Activated CD4-positive, CD25-positive, alpha-beta regulatory T cell treated with anti-CD3 and anti-CD28 coated beads, Interleukin-2, amount 50 U/mL, for 16 hours (primary cell): ENCODE results near the gene AMACR.
"Not testable (repeated sequence)": the region's sequence is repeated elsewhere in the genome, so short reads cannot be mapped to it uniquely, and the experiment has no call there.

ENCODE experiments used
- DNase-seq: peaks from one replicate; pipeline ENCODE4 v3.0.0-alpha.2; 2020; ENCODE audit warnings: low read depth, low spot score

Gene AMACR

GRCh38 chr5:34037726-34038125 is 29.9 kb upstream of the AMACR start:
- no peak for DNase-seq

- DNase-seq, result no peak
Observed at GRCh38 chr5:34035756-34036155, 27.9 kb upstream of the AMACR start.

- no peak for DNase-seq
Observed at GRCh38 chr5:34034534-34035327, 26.9 kb upstream of the AMACR start.

GRCh38 chr5:34031966-34032365 is 24.1 kb upstream of the AMACR start:
- DNase-seq, result no peak

- no peak for DNase-seq
Observed at GRCh38 chr5:34031117-34031516, 23.3 kb upstream of the AMACR start.

GRCh38 chr5:34030585-34030984 is 22.7 kb upstream of the AMACR start:
- DNase-seq, result not testable (repeated sequence)

GRCh38 chr5:34030048-34030447 is 22.2 kb upstream of the AMACR start:
- DNase-seq, result no peak

GRCh38 chr5:34028349-34028748 is 20.5 kb upstream of the AMACR start:
- DNase-seq, result no peak

GRCh38 chr5:34026089-34026761 is 18.4 kb upstream of the AMACR start:
- DNase-seq, result no peak

- no peak for DNase-seq
Observed at GRCh38 chr5:34022121-34022705, 14.4 kb upstream of the AMACR start.

- no peak for DNase-seq
Observed at GRCh38 chr5:34021334-34021733, 13.5 kb upstream of the AMACR start.

GRCh38 chr5:34020726-34021125 is 12.9 kb upstream of the AMACR start:
- DNase-seq, result no peak

GRCh38 chr5:34017254-34017653 is 9.4 kb upstream of the AMACR start:
- no peak for DNase-seq

GRCh38 chr5:34016750-34017149 is 8.9 kb upstream of the AMACR start:
- DNase-seq, result no peak

- DNase-seq, result no peak
Observed at GRCh38 chr5:34016222-34016621, 8.4 kb upstream of the AMACR start.

- no peak for DNase-seq
Observed at GRCh38 chr5:34015120-34015822, 7.4 kb upstream of the AMACR start.

- no peak for DNase-seq
Observed at GRCh38 chr5:34014626-34015025, 6.8 kb upstream of the AMACR start.

- DNase-seq, result no peak
Observed at GRCh38 chr5:34013547-34013946, 5.7 kb upstream of the AMACR start.

- DNase-seq, result no peak
Observed at GRCh38 chr5:34012791-34013190, 4.9 kb upstream of the AMACR start.

GRCh38 chr5:34011536-34011935 is 3.7 kb upstream of the AMACR start:
- no peak for DNase-seq

- not testable (repeated sequence) for DNase-seq
Observed at GRCh38 chr5:34010146-34010545, 2.3 kb upstream of the AMACR start.

- no peak for DNase-seq
Observed at GRCh38 chr5:34009610-34010009, 1.8 kb upstream of the AMACR start.
